GM19351 (cell line): ENCODE data around the gene FIZ1.
"Not testable (repeated sequence)": the region's sequence is repeated elsewhere in the genome, so short reads cannot be mapped to it uniquely, and the experiment has no call there.

Source experiments
- ATAC-seq: cut with Tn5 transposase; IDR thresholded peaks from one replicate; pipeline ENCODE4 v1.9.1; 2021; ENCODE audit warnings: mild to moderate bottlenecking, moderate library complexity; ENCODE audit not compliant: unreplicated experiment

Gene FIZ1

DNA sequence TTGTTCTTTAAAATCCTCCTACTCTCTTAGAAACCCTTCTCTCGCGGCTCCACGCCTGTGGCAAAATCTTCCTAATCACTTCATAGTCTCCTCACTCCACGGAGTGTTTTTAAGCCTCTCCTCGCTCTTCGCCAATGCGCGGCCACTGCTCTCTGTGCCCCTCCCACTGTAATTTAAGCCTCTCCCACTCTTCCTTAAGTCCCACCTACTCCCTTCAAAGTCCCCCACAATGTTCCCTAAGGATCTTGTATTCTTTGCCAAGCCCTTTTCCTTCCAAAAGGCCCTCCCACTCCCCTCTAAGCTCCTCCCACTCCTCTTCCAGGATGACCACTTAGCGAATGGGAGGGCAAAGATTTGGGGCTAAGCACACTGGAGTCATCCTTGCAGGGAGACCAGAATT, 1.3 kb downstream of the FIZ1 start:
- ATAC-seq: no peak

DNA sequence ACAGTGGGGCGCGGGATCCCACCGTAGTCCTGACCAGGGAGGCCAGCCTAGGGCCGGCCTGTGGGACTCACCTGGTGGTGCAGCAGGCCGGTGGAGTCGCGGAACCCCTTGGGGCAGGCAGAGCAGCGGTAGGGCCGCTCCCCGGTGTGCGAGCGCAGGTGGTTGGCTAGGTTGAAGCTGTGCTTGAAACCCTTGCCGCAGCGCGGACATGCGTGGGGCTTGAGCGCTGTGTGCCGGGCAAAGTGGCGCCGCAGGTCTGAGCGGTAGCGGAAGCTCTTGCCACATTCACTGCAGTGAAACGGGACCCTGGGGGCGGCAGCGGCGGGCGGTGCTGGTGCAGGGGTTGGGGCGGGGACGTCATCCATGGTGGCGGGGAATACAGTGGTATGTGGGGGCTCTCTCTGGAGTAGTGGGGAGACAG, 1.8 kb downstream of the FIZ1 start:
- no peak for ATAC-seq

DNA sequence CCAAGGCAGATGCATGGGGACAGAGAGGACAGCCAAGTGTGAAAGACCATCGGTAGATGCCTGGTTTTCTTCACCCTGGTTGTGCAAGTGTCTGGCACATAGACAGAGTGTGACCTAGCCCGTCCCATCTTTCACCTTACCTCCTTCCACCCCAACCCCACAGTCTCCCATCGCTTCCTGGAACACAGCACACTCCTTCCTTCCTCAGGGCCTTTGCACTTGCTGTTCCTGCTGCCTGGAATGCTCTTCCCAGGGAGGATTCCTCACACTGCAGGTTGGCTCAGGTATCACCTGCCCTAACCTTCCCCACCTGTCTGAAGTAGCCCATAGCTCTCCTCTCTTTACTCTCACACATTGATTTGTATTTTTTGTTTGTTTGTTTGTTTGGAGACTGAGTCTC, 3.0 kb downstream of the FIZ1 start:
- ATAC-seq: no peak

DNA sequence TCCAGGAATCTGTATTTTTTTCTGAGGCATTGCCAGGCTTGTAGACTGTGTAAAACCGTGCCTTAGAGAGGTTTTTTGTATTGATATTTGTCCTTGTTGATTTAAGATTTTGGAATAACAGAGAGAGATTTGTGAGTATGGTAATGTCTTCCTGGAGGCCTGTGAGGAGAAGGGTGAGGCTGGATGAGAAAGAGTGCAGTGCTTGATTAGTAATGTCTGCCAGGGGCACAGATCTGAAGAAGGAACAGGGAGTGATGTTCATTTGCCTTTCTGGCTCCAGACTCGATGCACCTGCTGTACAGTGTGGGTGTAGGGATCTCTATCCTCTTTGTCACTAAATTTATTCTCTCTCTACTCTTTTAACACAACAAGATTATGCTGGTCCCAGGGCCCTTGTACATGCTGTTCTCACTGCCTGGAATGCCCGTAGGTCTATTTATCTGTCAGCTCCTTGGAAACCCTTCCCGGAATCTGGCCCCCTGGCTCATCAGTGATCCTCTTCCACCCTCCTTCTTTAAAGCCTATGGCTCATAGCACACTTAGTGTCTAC, 4.2 kb downstream of the FIZ1 start:
- no peak for ATAC-seq

DNA sequence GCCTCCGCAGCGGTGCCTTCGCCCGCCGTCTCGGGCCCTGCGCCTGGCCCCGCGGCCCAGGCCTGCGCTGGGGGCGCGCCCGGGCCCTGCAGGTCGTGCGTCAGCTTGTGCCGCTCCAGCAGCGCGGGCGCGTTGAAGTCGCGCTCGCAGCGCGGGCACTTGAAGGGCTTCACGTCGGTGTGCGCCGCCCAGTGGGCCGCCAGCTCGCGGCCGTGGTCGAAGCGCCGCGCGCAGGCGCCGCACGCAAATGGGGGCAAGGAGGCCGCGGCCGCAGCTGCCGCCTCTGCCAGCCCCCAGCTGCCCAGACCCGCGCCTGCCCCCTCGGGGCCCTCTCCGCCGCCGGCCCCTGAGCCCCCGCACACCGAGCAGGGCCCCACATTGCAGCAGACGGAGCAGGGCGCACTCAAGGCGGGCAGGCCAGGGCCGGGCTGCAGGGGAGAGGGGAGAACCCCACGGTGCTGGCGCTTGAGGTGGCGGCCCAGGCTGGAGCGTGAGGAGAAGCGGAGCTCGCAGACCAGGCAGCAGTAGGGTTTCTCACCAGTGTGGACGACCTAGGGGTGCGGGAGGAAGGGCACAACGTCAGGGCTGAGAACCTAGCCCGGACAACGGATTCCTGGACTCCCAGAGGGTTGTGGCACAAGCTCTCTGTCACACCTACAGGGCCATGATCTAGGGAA, 6.1 kb downstream of the FIZ1 start:
- no peak for ATAC-seq

DNA sequence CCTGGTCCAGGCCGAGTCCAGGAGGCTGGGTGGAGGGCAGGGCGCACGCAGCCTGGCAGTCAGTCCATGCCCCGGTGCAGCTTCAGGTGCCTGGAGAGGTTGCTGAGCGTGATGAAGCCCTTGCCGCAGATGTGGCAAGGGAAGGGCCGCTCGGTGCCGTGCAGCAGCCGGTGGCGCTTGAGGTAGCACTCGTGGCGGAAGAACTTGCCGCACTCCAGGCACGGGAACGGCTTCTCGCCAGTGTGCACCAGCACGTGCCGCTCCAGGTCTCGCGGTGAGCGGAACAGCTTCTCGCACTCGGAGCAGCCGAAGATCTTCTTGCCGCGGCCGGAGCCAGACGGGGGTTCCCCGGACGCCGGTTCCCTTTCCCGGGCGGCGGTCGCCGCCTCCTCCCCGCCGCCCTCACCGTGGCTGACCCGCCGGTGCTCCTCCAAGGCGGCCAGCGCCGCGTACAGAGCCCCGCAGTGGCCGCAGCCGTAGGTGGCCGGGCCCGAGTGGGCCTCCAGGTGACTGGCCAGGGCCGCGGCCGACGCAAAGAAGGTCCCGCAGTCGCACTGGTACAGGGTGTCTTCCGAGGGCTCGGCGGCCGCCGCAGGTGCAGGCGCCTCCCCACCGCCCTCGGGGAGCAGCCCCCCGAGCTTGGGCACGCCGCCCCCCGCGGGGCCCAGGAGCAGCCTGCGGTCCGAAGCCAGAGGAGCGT, 6.8 kb downstream of the FIZ1 start:
- ATAC-seq: no peak

DNA sequence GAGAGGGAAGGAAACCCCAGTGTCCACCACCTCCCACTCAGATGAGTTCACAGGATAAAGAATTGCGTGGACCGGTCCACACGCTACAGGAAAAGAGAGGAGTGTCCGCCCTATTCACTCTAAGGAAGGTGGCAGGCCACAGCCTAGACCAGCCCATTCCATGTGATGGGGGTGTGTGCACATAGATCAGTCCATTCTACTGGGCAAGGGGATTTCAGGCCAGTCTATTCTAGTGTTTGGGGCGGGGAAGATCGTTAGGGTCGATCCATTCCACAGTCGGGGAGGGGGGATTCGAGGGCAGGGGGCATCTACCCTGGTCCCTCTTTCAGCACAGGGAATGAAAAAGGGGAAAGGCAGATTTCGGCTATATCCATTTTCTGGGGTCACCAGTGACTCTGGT, 7.8 kb downstream of the FIZ1 start:
- ATAC-seq: no peak

DNA sequence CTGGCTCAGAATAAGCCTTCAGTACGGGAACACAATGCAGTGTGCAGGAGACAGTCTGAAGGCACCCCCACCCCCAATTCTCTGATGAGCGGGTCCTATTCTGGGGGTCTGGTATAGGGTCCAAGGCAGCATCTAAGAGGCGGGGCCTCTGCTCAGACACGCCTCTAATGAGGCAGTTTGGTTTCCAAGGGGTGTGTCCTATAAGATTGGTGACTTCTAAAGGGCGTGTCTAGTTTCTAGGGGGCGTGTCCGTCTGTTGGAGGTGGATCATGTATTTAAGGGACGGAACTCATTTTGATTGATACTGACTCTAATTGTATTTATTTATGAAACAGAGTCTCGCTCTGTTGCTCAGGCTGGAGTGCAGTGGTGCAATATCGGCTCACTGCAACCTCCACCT, 8.7 kb downstream of the FIZ1 start:
- ATAC-seq: no peak

DNA sequence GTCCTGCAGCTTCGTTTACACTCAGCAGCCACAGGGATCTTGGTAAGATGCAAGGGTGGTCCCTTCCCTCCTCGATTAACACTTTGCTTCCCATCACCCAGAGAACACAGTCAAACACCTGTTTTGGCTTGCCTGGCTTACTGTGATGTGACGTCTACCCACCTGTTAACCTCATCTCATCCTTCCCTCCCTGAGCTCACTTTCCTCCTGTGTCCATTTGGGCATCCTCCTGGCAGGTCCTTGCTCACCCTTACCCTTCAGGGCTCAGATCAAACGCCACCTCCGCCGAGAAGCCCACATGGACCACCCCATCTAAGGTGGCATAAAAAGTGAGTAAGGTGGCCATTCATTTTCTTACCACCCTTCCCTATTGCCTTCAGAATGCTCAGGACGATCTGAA, 9.2 kb downstream of the FIZ1 start:
- ATAC-seq: no peak

DNA sequence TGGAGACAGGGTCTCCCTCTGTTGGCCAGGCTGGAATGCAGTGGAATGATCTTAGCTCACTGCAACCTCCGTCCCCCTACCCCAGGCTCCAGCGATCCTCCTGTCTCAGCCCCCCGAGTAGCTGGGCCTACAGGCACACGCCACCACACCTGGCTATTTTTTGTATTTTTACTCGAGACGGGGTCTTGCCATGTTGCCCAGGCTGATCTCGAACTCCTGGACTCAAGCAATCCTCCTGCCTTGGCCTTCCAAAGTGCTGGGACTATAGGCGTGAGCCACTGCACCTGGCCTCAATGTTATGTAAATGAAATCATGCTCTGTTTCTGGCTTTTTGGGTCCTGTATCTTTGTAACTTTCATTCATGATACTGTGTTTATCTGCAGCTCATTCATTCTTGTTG, 10.6 kb downstream of the FIZ1 start:
- ATAC-seq: no peak

DNA sequence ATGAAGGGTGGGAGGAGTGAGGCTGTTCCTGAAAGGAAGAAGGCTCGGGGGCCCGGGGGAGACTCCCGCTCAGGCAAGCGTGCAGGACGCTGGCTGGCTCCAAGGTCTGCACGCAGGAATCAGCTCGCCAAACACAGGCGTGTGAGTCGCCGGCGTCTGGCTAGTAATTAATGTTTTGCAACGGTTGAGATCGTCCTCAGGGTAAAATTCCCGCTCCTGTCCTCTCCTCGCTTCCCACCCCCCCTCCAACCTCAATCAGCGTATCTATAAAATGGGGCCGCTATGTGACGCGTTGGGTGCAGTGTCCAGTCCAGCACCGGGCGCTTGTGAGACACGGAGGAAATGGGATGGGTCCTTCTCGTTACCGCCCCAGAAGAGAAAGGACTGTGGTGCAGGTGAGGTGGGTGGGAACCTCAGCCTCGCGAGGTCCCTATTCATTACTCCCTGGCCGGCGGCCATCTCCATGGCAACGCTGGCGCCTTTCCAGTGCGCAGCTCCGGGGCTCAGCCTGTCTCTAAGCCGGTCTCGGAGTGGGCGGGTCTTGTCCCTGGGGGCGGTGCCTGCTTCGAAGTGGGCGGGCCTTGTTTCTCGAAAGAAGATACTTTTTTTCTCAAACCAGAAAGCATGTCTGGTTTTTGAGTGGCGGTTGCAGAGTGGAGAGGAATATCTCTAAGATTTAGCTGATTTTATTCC, 12.2 kb downstream of the FIZ1 start:
- ATAC-seq: peak; percentile 88

DNA sequence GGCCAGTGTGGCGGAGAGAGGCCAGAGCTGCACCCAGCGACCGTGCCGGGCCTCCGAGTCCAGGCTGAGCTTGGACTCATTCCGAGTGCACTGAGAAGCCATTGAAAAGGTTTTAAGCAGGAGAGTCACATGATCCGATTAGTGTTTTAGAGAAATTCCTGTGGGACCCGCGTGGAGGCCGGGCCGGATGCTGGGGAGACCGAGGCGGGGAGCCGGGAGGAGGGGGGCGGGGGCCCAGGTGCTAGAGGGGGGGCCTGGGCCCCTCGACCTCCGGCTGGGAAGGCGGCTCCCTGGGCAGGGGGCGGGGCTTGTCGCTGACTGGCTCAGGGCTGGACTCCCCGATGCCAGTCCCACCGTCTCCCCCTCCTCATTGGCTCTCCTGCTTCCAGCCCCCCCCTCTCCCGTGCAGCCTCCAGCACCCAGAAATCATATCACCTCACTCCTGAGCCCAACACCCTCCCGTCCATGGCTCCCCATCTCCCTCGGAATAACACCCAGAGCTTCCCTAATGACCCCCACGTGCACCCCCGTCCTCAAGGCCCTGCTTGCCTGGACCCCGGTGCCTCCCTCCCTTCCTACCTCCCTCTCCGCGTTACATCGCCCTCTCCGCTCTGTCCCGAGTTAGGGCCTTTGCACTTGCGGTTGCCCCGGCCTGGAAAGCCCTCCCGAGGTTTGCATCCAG, 13.5 kb downstream of the FIZ1 start:
- no peak for ATAC-seq

DNA sequence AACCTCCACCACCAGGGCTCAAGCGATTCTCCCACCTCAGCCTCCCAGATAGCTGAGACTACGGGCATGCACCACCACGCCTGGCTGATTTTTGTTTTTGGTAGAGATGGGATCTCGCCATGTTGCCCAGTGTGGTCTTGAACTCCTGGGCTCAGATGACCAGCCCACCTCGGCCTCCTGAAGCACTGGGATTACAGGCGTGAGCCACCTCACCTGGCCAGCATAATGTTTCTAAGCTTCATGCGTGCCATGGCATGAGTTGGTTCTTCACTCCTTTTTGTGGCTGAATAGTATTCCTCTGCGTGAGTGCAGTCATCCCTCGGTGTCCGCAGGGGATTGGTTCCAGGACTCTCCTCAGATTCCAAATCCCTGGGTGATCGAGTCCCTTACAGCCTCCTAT, 14.4 kb downstream of the FIZ1 start:
- no peak for ATAC-seq

DNA sequence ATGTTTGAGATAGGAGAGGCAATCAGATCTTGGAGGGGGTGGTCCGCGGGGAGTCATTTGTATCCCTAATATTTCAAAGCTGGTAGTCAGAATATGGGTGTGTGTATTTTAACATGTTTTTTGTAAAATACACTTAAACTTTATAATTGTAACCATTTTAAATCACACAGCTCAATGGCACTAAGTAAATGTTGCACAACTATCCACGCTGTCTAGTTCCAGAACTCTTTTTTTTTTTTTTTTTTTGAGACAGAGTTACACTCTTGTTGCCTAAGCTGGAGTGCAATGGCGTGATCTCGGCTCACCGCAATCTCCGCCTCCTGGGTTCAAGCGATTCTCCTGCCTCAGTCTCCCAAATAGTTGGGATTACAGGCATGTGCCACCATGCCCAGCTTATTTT, 15.4 kb downstream of the FIZ1 start:
- not testable (repeated sequence) for ATAC-seq

DNA sequence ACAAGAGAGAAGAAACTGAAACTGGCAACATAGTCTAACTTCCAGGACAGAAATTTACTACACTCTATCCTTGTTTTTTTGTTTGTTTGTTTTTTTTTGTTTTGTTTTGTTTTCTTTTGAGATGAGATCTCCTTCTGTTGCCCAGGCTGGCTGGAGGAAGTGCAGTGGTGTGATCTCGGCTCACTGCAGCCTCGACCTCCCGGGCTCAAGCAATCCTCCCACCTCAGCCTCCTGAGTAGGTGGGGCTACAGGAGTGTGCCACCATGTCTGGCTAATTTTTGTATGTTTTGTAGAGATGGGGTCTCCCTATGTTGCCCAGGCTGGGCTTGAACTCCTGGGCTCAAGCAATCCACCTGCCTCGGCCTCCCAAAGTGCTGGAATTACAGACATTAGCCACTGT, 17.0 kb downstream of the FIZ1 start:
- not testable (repeated sequence) for ATAC-seq

DNA sequence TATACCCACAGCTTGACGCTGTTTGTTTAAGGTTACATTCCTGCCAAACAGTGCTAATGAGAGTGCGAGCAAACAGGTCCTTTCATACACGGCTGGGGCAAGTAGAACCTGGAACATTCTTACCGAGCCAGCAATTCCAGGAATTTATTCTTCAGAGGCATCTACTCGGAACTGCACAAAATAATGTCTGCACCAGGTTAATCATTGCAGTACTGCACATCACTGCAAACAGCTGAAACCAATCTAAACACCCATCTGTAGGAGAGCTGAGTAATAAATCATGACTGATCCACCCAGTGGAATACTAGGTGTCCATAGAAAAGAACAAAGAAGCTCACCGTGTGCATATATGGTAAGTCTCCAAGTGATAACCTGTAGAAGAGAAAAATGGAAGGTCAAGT, 17.5 kb downstream of the FIZ1 start:
- no peak for ATAC-seq

DNA sequence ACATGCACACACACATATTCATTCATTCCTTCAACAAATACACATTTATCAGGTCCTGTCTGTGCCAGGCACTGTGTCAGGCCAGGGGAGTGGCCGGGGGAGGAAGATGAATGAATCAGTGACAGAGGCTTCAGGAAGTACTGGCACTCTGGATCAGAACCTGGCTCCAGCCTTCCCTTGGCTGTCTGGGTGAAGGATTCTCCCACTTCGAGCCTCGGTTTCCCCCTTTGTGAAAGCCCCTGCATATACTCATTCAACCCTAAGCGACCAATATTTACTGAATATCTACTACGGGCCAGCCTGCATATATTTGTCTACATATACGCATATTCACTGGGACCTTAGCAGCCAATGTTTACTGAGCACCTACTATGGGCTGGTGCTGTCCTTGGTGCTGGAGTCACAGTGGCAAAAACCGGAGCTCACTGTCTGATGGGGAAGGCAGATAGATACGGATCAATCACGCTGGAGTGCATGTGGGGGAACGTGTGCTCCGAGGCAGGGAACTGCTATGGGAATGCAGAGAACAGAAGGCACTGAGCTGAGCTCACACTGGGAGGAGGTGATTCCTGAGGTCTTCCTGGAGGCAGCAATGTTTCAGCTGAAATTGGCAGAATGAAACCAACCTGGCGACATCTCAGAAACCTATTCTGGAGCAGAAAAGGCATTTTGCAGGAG, 18.0 kb downstream of the FIZ1 start:
- ATAC-seq: no peak

DNA sequence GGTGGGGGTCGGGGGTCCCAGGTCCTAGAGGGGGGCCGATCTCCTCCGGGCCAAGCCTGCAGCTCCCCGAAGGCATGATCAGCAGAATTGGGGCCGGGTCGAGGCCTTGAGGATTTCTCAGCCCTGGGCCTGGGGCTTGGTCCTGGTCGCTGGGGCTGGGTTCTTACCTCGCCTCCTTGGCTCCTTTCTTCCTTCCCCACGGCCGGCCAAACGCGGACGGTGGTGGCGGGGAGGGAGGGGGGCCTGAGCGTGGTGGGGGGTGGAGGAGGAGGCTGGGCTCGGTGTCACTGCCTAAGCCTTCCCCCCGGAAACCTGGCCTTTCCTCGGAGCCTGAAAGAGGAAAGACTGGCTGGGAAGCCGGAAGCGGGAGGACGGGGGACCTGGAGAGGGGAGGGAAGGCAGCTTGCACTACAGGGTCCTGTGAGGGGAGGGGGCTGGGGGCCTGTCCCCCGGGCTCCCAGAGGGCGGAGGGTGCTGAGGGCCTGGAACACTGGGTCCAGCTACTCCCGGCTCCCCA, 18.6 kb downstream of the FIZ1 start, which contains the start of gene ZNF579:
TSS of gene ZNF579 (minus strand) at position 221 of the 517 bp plus-strand sequence. CDS start 1,209 bp downstream, outside the sequence.
- no peak for ATAC-seq

DNA sequence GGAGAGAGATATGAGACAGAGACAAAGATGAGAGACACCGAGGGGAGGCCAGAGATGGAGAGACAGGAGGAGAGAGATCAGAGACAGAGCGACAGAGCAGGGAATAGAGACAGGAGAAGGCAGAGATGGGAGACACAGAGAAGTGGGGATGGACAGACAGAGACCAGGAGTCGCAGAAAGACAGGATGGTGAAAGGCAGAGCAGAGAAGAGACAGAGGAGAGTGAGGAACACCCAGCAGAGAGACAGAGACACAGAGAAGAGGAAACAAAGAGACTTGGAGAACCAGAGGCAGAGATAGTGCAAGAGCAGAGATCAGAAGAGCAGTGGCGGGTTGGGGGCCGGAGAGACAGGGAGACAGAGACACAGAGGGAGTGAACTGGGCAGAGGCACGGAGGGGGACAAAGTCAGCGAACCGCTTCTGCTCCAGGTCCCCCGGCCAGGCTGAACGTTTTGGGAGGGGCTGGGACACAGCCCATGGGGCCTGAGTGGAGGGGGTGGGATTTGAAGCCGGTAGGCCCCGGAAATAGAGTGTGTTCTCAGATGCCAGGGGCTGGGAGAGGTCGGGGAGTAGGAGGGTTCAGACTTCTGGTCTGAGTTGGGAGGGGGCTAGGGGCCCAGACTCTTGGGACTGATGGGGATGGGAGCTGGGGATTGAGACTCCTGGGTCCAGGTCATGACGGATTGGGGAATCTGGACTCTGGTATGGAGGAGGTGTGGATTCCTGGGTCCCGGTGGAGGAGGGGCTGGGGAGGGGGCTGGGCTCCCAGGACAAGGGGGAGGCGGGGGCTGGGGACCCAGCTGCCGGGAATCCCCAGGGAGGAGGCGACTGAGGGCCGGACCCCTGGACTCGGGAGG, 19.3 kb downstream of the FIZ1 start:
- no peak for ATAC-seq
